ENCODE measurements around the gene BTRC. TPM values are rescaled to one million over a fixed set of nuclear protein-coding genes. Genes with fewer than 3 reads are reported as not detected.
A peak's percentile ranks its signal among the peaks of the same experiment; 100 is the strongest.

Gene BTRC
- total RNA-seq, 1 donor from 2014 or later: 18.3 TPM

DNA sequence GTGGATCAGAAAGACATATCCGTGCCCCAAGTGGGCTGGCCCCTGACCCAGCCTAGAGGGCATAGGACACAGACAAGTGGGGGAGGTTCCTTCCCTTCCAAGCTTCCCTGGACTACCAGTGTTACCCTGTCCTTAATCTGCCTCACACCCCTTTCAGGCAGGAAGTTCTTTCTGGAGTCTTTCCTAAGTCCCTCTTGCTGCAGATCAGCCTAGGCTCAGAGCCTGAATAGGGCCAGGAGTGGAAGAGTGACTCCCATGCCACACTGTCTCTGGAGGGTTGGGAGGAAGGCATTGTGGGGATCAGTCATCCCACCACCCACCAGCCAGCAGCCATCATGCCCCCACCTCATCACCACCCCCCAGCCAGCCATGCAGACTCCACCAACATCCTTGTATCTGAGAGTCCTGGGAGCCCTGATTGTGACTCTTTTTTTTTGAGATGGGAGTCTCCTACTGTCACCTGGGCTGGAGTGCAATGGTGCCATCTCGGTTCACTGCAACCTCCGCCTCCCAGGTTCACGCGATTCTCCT is 211.5 kb downstream of the BTRC start:
- DNase-seq (ENCODE audit: low spot score): peak; percentile 74

GRCh38 chr10:101565936-101566332 is 212.0 kb downstream of the BTRC start:
- peak; percentile 60 for DNase-seq (ENCODE audit: low spot score)

DNA sequence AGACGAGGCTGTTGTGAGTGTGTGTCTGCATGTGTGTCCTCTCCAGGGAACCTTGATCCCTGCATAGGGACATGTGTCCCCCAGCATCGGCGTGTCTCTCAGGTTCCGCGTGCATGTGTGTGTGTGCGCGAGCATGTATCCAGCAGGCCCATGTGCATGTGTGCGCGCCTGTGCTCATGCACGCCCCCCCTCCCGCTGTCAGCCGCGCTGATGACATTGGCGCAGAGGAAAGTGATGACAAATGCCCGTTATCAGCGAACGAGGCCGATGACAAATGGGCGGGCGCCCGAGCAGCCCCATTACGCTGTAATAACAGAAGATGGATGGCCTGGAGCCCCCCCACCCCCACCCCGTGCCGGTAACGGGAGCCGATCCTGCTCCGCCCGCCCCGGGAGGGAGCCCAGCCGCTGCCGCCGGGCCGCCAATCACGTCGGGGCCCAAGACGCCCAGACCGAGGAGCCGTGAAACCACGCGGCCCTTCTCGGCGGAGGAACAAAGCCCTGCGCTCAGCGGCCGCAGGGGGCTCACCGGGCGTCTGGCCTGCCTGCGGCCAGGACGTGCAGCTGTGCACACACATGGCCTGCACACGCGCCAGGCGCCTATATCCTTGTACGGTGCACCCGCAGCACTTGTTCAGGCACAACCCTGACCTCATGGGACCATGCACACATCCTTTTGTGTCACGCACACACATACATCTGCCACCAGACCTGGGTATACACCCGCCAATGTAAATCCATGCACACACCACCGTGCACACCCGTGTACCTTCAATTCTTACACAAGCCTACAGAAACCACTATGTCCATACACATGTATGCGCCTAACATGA is 212.6 kb downstream of the BTRC start:
- DNase-seq (ENCODE audit: low spot score): peak; percentile 87

- peak; percentile 78 for DNase-seq (ENCODE audit: low spot score)
Observed at GRCh38 chr10:101567165-101568006, 213.4 kb downstream of the BTRC start.

GRCh38 chr10:101568054-101568745 is 214.2 kb downstream of the BTRC start:
- DNase-seq (ENCODE audit: low spot score): peak; percentile 57

DNA sequence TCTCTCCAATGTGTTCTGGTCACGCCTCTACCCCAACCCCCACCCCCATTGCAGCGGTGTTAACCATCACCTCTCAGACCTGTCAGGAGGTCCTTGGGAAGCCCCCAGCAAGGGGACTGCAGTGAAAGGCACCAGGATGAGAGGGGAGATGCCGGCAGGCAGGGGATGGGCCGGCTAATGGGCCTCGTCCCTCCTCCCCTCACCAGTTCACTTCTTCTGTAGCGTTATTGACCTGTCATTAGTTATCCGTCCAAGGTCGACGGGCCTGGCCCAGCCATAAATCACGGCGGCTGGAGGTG is 215.3 kb downstream of the BTRC start:
- peak; percentile 87 for DNase-seq (ENCODE audit: low spot score)

- DNase-seq (ENCODE audit: low spot score): peak; percentile 95
Observed at GRCh38 chr10:101569622-101570427, 215.9 kb downstream of the BTRC start.

- DNase-seq (ENCODE audit: low spot score): no peak
Observed at GRCh38 chr10:101570428-101571270, 216.7 kb downstream of the BTRC start.

DNA sequence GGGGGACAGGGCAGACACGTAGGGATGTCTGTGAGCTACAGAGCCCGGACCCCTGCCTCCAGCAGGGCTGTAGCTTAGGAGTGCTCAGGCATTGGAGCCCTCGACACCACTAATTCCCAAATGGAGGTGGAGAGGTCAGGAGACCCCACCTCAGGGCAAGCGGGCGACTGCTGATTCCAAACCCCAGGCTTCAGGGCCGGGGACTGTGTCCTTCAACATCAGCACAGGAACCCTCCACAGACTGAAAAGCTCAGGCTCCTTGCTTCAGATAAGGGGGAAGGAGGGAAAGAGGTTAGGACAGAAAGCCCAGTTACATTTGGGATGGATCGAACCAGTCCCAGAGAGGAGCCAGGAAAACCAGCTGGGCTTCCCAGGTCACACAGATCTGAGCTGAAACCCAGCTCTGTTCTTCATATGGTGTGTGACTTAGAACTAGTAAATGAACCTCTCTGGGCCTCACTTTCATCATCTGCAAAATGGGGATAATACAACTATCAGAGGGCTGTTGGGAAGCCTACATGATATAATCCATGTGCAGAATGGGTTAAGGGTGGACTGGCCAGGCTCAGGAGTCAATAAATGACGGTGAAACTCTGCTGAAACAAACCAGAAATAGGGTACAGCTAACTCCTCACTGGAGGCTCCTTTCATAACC is 217.4 kb downstream of the BTRC start:
- no peak for DNase-seq (ENCODE audit: low spot score)

DNA sequence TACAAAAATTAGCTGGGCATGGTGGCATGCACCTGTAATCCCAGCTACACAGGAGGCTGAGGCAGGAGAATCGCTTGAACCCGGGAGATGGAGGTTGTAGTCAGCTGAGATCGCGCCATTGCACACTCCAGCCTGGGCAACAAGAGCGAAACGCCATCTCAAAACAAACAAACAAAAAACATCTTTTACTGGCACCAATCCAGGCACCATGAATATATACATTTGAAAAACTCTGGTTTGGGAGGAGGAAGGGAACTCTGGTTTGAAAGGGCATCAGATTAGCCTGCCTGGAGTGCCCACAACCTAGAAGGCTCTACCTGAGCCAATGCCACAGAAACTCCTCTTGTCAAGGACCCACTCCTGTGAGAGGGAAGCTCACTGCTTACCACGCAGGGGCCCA is 218.2 kb downstream of the BTRC start:
- no peak for DNase-seq (ENCODE audit: low spot score)

DNA sequence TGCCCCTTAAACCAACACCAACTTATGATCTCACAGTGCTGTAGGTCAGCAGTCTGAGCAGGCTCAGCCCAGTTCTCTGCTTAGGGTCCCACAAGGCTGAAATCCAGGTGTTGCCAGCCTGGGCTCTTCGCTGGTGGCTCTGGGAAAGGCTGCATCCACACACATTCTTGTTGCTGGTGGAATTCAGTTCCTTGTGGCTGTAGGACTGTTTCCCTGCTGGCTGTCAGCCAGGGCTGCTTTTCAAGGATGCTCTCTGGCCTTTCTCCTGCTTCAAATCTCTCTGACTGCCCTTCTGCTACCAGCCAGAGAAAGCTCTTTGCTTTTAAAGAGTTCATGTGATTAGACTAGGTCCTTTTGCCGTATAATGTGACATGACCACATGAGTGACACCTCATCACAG is 218.8 kb downstream of the BTRC start:
- DNase-seq (ENCODE audit: low spot score): no peak

- no peak for DNase-seq (ENCODE audit: low spot score)
Observed at GRCh38 chr10:101573885-101574753, 220.2 kb downstream of the BTRC start.

GRCh38 chr10:101575091-101575490 is 221.1 kb downstream of the BTRC start:
- DNase-seq (ENCODE audit: low spot score): no peak

GRCh38 chr10:101575580-101576210 is 221.7 kb downstream of the BTRC start:
- no peak for DNase-seq (ENCODE audit: low spot score)

DNA sequence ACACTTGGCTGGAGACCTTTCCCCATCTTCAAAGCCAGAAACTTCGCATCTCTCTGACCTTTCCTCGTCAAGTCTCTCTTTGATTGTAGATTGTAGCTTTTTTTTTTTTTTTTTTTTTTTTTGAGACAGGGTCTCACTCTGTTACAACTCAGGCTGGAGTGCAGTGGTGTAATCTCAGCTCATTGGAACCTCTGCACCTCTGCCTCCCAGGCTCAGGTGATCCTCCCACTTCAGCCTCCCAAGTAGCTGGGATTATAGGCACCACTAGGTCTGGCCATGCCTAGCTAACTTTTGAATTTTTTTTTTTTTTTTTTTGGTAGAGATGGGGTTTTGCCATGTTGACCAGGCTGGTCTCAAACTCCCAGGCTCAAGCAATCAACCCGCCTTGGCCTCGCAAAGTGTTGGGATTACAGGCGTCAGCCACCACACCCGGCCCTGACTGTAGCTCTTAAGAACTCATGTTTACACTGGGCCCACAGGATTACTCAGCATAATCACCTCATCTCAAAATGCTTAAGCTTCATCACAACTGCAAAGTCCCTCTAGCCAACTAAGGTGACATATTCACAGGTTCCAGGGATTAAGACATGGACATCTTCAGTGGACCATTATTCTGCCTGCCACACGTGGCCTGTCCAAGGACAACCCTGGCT is 222.4 kb downstream of the BTRC start:
- DNase-seq (ENCODE audit: low spot score): no peak

DNA sequence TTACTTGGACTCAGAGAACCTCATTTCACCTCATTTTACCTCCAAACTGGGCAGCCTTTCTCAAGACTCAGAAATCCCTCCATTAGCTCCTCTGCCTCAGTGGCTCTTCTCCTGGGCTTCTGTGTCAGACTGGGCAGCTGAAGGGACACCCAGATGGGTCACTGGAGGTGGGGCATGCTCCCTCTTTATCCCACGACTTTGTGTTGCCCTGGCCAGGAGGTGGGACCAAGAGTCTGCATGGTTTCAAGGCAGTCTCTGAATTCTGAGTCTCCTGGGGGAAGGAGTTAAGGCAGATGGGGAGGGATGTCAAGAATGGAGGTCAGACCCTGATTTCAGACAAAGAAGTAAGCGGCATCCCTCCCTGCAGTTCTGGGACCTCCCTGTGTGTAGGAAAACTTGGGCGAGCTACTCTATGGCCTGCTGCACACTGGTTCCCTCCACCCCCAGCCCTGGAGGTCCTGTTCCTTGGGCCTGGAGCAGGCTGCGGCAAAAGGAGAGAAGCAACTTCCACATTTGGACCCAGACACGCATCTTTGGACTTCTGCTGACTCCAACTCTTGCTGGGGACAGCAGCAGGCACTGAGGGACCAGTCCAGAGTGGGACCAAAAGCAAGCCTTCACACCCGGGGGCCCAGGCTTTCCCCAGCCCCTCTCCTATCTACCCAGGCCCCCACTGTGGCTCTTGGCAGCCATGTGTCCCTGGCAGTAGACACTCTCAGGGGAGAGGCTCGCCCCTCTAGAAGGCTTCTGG is 223.3 kb downstream of the BTRC start:
- no peak for DNase-seq (ENCODE audit: low spot score)

DNA sequence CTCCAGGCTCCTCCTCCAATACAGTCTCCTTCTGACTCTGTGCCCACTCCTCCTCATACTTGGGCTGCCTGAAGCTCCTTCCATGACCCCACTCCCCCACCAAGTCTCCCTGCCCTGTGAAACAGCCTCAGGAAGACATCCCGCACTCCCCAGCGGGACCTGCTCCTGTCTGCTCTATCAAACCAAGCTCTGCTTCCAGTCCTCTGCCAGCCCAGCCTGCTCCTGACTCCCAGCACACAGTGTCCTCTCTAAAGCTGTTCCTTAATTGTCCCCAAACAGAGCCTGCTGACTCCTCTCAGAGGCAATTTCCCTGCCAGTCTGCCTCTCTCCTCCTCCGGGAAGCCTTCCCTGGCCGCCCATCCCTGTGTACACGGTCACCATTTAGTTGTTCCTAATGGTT is 224.2 kb downstream of the BTRC start:
- DNase-seq (ENCODE audit: low spot score): no peak
